SK-N-MC (cell line): ENCODE measurements around the gene GABPB2.

ENCODE experiments used
- EZH2 ChIP-seq: fragments of 200-600 bp; sonication (generic); IDR thresholded peaks from one replicate; pipeline ENCODE4 v1.6.1; 2017; ENCODE audit warnings: antibody characterized with exemption
- FOXP2 ChIP-seq: optimal IDR thresholded peaks from 2 replicates; pipeline ENCODE3; 2011; ENCODE audit warnings: mild to moderate bottlenecking, moderate library complexity; ENCODE audit not compliant: insufficient read depth; ENCODE audit errors: extremely low read length, control extremely low read depth
- POLR2AphosphoS5 ChIP-seq: IDR thresholded peaks from 2 replicates; pipeline ENCODE4 v1.6.1; 2012; ENCODE audit warnings: mild to moderate bottlenecking, low read depth, low read length, borderline replicate concordance

- TF ChIP-seq POLR2AphosphoS5 (peak; percentile 79), EZH2 (no peak), FOXP2 (no peak)
Observed at GRCh38 chr1:151060007-151060656, 10.4 kb upstream of the GABPB2 start, which contains the start of gene MLLT11.
